Stimulated activated CD8-positive, alpha-beta memory T cell treated with anti-CD3 and anti-CD28 coated beads, Interleukin-4, amount 100 ng/mL, for 1 hour (primary cell): Measurements from ENCODE around the gene CARD8.
"Not testable (repeated sequence)": the region's sequence is repeated elsewhere in the genome, so short reads cannot be mapped to it uniquely, and the experiment has no call there.

Source experiments
- DNase-seq, 2 donors: peaks; one replicate each; pipeline ENCODE4 v3.0.0-alpha.2; 2020; ENCODE audit warnings: low read depth in 2 of 2, low spot score in 1 of 2

Gene CARD8

DNA sequence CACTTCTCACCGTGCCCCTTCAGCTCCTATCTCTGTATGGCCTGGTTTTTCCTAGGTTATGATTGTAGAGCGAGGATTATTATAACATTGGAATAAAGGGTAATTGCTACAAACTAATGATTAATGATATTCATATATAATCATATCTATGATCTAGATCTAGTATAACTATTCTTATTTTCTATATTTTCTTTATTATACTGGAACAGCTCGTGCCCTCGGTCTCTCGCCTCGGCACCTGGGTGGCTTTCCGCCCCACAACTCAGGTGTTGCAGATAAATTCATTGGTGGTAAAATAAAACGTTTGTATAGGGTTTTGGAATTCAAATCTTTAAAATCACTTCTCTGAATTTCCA is 4.6 kb upstream of the CARD8 start:
- not testable (repeated sequence) for DNase-seq

DNA sequence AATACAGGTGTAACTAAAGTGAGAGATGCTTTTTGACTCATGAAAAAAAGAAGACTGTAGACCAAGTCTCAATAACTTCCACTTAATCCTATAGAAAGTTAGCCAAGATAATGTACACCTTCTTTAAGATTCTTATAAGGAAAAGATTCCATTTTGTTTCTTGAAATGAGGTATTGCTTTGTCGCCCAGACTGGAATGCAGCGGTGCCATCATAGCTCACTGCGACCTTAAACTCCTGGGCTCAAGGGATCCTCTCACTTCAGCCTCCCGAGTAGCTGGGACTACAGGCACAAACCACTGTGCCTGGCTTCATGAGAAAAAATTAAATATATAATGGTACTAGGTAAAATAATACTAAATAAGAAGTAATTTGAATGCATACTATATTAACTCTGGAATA is 3.3 kb upstream of the CARD8 start:
- DNase-seq, result not testable (repeated sequence)

DNA sequence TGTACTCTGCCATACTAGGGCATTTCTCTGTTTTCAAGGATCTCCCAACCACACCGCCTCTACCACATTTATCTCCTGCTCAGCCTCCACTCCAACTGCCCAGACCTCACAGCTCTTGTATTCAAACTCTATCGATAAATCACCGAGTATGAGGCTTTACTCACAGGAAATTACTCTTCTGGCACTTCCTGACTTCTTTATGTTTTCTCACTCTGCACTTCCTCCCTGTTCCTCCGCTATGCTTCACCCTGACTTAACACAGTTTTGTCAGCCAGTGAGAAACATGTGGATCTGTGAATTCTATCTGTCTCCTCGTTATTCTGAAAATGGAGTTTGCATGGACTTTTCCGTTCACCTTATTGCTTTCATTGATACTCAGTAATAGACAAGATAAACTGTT is 2.6 kb upstream of the CARD8 start:
- DNase-seq, result no peak

DNA sequence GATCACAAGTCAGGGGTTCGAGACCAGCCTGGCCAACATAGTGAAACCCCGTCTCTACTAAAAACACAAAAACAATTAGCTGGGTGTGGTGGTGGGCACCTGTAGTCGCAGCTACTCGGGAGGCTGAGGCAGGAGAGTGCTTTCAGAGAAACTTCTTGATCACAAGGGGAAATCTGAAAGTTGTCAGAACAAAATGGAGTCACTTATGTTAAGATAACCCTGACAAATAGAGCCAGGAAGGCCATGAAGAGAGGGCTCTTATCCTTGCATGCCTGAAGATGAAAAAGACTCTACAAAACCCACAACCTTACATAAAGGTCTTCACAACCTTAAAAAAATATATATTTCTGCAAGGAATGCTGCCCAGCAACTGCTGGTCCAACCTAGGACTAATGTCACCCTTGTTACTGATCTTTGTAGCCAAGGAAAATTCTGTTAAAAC is 1.2 kb downstream of the CARD8 start:
- DNase-seq, result no peak

DNA sequence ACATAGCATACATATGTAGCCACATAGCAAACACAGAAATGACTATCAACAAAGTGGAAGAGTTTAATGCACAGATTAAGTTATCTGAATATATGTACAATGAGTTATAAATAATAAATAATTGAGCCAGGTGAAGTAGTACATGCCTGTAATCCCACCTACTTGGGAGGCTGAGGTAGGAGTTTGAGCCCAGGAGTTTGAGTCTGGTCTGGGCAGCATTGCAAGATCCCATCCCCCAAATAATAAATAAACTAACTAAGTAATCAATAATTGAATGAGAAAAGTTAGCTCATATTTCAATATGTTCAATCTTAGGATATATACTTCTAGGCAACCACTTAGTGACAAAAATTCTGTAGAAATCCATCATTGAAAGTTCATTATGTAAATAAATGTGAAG is 1.7 kb downstream of the CARD8 start:
- no peak for DNase-seq

DNA sequence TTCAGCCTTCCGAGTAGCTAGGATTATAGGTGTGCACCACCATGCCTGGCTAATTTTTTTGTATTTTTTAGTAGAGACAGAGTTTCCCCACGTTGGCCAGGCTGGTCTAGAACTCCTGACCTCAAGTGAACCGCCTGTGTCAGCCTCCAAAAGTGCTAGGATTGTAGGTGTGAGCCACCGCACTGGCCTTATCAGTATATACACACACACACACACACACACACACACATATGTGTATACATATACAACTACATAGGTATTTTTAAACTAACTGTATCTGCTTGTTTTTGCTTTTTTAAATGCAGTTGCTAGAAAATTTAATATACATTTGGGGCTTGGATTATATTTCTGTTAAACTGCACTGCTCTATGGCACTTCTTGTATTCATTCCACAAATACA is 3.1 kb downstream of the CARD8 start:
- DNase-seq, result no peak

DNA sequence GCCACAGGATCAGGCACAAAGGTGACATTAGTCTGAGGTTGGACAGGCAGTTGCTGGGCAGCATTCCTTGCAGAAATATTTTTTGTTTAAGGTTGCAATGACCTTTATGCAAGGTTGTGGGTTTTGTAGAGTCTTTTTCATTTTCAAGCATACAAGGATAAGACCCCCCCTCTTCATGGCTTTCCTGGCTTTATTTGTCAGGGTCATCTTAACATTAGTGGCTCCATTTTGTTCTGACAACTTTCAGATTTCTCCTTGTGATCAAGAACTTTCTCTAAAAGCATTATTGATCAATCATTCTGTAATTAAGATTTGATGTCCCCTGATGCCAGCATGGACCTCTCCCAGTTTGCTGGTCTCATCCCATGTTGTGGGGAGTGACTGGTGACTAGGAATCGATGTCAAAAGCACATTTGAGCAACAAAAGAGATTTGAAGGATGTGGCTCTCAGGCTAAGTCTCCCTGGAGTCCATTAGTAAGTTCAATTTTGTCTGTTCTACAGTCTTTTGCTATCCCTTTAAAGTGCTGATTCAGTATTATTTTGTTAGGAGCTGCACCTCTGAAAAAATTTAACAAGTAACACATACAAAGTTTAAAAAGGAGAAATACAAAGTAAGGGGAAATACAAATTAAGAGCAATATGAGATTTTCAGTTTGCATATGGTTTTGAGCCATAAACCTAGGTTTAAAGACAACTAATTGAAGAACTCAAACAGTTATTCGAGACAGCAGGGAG is 5.3 kb downstream of the CARD8 start:
- DNase-seq, result no peak

DNA sequence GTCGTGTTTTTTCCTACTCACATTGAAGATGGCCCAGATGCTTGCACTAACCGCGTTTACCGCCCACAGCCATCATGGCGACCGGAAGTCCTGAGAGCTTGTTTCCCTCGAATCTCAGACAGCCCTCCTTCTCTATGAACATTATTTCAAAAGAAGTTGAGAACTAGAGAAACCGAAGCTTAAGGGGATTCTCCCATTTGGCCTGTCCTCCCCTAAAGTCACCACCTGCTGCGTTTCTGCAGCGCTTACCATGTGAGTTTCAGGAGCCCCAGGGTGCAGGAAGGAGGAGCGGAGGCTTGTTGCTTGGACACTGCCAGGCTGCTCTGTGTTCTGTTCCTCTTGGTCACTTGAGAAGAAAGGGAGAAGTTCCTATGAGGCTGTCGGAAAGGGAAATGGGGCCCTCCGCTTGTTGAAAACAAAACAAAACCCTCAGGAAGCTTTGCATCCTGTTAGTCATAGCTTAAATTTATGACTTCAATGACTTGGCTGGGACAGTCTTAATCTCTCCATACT is 6.2 kb downstream of the CARD8 start:
- DNase-seq, result peak; percentile 43 to 54

DNA sequence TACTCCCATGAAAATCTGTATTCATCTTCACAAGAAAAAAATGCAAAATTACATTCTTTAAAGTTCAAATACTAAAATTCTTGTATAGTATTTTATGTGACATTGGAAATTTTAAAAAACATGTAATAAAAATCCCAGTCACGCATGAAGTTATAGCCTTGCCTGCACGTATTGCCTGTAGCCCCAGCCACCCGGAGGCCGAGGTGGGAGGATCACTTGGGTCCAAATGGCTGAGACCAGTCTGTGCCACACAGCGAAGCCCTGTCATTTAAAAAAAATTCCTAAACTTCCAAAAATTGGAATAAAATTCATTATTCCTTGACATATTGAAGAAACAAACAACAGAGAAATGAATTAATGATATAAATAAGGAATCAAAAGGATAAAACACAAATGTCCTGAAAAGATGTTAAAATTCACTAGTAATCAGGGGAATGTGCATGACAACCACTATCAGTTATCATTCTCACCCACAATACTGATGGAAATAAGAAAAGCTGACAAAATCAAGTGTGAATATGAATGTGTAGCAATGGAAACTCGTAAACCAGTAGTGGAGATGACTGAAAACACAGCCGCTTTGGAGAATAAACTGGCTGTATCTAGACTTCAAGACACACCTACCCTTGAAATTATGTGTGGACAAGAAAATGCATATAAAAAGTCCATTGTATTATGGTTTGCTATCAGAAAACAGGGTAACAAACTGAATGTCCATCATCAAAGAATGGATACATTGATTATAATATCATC is 7.5 kb downstream of the CARD8 start:
- DNase-seq, result no peak

DNA sequence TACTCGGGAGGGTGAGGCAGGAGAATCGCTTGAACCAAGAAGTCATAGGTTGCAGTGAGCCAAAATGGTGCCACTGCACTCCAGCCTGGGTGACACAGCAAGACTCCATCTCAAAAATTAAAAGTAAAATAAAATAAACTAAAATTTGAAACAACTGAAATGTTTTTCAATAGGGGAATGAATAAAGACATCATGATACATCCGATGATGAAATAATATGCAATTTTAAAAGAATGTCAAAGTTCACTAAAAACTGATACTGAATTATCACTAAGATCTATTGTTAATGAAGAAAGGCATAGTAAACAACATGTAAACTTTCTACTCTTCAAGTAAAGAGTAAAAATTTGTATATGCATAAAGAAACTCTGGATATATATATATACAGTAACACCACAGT is 8.5 kb downstream of the CARD8 start:
- DNase-seq, result no peak

DNA sequence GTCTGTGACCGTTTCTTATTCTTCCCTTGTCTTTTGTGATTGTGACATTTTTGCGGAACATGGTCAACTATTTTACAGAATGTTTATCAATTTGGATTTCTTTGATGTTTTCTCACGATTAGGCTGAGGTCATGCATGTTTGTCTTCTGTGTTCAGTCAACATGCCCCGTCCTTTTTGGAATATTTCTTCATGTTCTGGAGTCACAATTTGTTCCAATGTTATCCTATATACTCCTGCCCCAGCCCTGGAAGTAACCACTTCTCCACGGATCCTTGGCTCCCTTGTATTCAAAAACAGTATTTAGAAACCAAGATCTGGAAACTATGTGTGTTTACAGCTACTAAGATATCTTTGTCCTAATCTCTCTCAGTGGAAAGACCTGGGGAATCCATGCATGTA is 9.6 kb downstream of the CARD8 start:
- DNase-seq, result no peak

DNA sequence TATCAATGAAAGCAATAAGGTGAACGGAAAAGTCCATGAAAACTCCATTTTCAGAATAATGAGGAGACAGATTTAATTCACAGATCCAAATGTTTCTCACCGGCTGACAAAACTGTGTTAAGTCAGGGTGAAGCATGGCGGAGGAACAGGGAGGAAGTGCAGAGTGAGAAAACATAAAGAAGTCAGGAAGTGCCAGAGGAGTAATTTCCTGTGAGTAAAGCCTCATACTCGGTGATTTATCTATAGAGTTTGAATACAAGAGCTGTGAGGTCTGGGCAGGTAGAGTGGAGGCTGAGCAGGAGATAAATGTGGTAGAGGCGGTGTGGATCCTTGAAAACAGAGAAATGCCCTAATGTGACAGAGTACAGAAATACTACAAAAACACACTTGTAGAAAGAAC is 11.4 kb downstream of the CARD8 start:
- peak in 1 of 2 donors; percentile 15 for DNase-seq

DNA sequence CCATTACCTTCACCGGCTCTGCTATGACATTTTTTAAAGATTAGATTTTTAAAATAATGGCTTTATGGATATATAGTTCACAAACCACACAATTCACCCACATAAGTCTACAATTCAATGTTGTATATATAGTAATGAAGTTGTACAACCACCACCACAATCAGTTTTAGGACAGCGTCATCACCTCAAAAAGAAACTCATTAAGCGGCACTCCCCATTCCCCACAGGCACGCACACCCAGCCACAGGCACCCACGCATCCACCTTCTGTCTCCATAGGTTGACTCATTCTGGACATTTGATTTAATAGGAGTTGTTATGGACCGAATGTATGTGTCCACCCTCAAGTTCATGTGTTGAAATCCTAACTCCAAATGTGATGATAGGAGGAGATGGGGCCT is 13.9 kb downstream of the CARD8 start:
- DNase-seq, result not testable (repeated sequence)

DNA sequence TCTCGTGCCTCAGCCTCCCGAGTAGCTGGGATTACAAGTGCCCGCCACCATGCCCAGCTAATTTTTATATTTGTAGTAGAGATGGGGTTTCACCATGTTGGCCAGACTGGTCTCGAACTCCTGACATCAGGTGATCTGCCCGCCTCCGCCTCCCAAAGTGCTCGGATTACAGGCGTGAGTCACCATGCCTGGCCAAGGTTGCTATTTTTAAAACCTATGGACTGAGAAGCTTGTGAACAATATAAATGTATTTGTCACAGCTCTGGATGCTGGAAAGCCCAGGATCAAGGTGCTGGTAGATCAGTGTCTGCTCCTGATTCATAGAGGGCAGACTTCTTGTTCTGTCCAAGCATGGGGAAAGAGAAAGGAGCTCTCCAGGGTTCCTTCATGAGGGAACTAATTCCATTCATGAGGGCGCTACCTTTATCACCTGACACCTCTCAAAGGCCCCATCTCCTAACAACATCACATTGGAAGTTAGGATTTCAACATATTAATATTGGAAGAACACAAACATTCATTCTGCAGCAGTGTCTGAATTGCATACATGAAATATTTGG is 16.1 kb downstream of the CARD8 start:
- DNase-seq, result no peak

DNA sequence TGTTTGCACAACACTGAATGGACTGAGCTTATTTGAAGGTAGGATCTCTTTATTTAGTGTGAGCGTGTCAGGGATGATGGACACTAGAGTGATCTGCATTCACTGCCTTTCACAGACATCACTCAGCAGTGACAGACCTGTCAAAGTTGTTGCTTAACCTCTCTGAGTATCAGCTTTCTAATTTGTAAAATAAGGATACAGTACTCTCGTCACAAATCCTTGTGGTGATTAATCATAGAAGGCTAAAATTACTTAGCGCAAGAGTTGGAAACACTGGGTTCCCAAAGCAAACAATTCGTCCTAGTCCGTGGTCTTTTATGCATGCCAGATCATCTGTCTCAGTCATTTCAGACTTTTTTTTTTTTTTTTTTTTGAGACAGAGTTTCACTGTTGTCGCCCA is 16.6 kb downstream of the CARD8 start:
- no peak for DNase-seq

DNA sequence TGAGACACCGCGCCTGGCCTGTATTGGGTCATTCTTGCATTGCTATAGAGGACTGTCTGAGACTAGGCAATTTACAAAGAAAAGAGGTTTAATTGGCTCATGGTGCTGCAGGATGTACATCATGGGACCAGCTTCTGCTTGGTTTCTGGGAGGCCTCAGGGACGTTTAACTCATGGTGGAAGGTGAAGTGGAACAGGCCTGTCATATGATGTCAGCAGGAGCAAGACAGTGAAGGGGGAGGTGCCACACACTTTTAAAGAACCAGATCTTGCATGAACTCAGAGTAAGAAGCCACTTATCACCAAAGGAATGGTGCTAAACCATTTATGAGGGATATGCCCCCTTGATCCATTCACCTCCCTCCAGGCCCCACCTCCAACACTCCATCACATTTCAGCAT is 18.7 kb downstream of the CARD8 start:
- no peak for DNase-seq

DNA sequence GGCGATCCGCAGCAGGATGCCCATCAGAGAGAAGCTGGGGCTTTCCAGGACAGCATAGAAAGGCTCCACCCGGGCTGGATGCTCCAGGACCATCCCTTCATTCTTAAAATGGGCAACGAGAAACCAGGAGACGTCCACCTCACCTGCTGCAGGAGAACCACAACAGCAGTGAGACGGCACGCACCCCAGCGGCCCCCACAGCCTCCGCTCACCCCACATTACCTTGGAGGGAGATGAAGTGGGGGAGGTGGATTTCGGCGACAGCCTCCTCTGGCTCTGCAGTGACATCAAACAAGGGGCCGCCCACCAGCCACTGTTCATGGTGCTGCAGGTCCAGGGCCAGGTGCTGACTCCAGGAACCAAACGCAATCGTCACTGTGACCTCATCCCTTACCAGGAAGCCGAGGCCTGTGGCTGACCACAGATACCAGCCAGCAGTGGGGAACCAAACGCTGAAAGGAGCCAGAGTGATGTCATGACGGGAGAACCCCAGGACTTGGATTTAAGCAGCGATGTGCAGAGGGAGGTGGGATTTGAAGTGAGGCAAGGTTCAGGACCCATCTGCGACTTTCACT is 25.1 kb downstream of the CARD8 start:
- DNase-seq, result no peak

DNA sequence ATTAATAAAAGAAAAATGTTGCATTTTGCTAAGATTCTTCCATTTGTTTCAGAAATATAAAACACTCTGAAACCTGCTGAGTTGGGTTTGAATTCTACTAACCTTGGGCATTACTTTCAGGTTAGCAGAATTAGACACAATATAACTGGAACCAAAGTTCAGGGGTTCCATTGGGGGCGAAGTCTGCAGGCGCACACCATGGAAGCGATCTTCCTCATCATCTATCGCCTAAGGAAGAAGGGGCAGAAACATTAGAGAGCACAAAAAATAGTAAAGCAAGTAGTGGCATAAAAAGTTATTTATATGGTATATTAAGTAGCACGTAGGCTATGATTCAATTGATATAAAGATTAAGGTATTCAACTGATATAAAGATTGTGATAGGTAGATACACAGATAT is 34.1 kb downstream of the CARD8 start:
- DNase-seq, result no peak

DNA sequence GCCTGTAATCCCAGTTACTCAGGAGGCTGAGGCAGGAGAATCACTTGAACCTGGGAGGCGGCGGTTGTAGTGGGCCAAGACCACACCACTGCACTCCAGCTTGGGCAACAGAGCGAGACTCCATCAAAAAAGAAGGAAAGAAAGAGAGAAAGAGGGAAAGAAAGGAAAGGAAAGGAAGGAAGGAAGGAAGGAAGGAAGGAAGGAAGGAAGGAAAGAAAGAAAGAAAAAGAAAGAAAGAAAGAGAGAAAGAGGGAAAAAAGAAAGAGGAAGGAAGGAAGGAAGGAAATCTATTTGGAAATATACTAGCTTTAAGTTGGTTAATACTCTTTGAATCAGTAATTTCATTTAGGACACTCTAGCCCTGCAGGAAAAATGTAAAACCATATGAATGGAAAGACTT is 34.9 kb downstream of the CARD8 start:
- not testable (repeated sequence) for DNase-seq

DNA sequence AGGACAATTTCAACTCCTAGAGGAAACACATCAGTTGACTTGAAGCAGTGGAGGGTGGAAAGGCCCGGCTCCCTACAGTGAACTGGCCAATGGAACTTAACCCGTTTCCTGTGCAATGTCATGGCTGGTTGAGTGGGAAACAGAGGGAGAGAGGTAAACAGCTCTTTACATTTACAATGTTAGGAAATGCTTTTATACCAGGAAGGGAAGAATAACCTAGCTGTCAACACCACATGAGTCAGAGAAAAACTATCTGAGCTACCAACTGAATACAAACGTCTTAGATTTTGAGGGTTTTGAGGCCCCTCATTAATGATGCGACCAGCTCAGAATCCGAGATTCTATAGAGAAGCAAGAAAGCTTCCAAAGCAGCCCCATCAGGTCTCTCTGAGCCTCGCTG is 36.7 kb downstream of the CARD8 start:
- DNase-seq, result no peak

DNA sequence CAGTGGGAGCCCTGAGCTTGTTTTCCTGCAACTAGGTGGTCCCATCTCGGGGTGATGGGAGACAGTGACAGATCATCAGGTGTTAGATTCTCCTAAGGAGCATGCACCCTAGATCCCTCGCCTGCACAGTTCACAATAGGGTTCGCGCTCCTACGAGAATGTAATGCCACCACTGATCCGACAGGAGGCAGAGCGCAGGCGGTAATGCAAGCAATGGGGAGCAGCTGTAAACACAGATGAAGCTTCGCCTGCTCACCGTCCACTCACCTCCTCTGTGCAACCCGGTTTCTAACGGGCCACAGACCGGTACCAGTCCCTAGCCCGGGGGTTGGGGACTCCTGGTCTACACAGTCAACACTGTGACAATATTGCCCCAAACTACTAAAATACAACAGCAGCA is 38.8 kb downstream of the CARD8 start:
- no peak for DNase-seq

DNA sequence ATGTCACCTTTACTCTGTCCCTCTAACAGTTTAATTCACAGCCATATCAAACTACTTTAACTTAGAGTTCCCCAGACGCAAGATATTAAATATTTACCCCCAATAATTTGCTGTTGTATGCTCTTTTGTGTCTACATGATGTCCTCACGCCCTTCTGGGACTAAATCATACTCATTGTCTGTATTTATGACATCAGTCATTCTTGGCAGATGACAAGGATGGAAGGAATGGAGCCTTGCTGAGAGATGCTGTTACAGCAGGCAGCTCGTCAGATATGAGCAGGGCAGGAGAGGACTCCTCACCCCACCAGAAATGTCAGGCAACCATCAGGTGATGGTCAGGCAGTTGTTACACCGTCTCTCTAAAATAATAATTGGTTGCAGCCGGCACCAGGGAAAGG is 41.8 kb downstream of the CARD8 start:
- DNase-seq, result no peak
